Gastrocnemius medialis (tissue), 4 donors: ENCODE measurements around the gene NUBP2. TPM values are rescaled to one million over a fixed set of nuclear protein-coding genes. Genes with fewer than 3 reads are reported as not detected.

Experiments used
- ATAC-seq, 2 donors: fragments of 150-250 bp; one replicate each; pipeline ENCODE4 v1.9.1; 2016
- DNase-seq, 2 donors: peaks; one replicate each; pipeline ENCODE4 v3.0.0-alpha.2; 2019
- H3K27ac ChIP-seq, 4 donors: fragments of 200-600 bp; sonication (generic); 1 replicate in 1 of 4; 2 replicates in 3 of 4; pipeline ENCODE4 v1.5.1; 2016 to 2018; ENCODE audit warnings: mild to moderate bottlenecking in 2 of 4, moderate library complexity in 1 of 4
- H3K27me3 ChIP-seq, 3 donors: fragments of 200-600 bp; sonication (generic) in 2 of 3; 1 replicate in 1 of 3; 2 replicates in 2 of 3; pipeline versions ENCODE4 v1.5.1 to v1.6.0; 2016 to 2019; ENCODE audit warnings: mild to moderate bottlenecking in 1 of 3, moderate library complexity in 1 of 3
- H3K36me3 ChIP-seq, 2 donors: fragments of 200-600 bp; sonication (generic) in 1 of 2; one replicate each; pipeline ENCODE4 v1.5.1; 2017 to 2018
- H3K4me1 ChIP-seq, 2 donors: fragments of 200-600 bp; sonication (generic) in 1 of 2; one replicate each; pipeline ENCODE4 v1.5.1; 2016 to 2017; ENCODE audit warnings: mild to moderate bottlenecking in 2 of 2
- H3K4me3 ChIP-seq, 4 donors: fragments of 200-600 bp; sonication (generic) in 3 of 4; 1 replicate in 1 of 4; 2 replicates in 3 of 4; pipeline ENCODE4 v1.5.1; 2016 to 2019; ENCODE audit warnings: mild to moderate bottlenecking in 2 of 4
- H3K9me3 ChIP-seq, 3 donors: fragments of 200-600 bp; sonication (generic) in 2 of 3; 1 replicate in 1 of 3; 2 replicates in 2 of 3; pipeline ENCODE4 v1.5.1; 2016 to 2019
- CTCF ChIP-seq, 5 experiments: fragments of 450-650 bp in 3 of 5; fragments of 200-600 bp in 2 of 5; sonication (generic) in 2 of 5; IDR thresholded peaks in 4 of 5; conservative IDR thresholded peaks in 1 of 5; 1 replicate in 4 of 5; 2 replicates in 1 of 5; pipeline ENCODE4 v1.5.1; 2016 to 2019; ENCODE audit warnings: antibody characterized with exemption in 5 of 5, mild to moderate bottlenecking in 3 of 5, moderate library complexity in 3 of 5
- POLR2A ChIP-seq, 2 donors: fragments of 450-650 bp; IDR thresholded peaks; one replicate each; pipeline ENCODE4 v1.6.1; 2017; ENCODE audit warnings: antibody characterized with exemption in 2 of 2, mild to moderate bottlenecking in 2 of 2, moderate library complexity in 2 of 2
- in situ Hi-C, 4 donors: fragments of 200-750 bp; cut with MboI; loops; one replicate each; pipeline versions ENCODE4 v1.15.0 to v1.8.0; 2017; ENCODE audit warnings: low sequenced_read_pairs in 4 of 4
- intact Hi-C: fragments of 100-400 bp; cut with DNase I; formaldehyde crosslinking; loops from one replicate; pipeline ENCODE4 v1.15.1; 2023; ENCODE audit warnings: low total_unique reads
- total RNA-seq, 4 donors: library from RNA; depleted of rRNA; stranded (reverse); fragments of >200 nt; gene quantifications; one replicate each; pipeline versions ENCODE4 v1.1.0 to v1.2.3, GENCODE V29; 2016

The NUBP2 gene
- total RNA-seq, 4 donors from 2014 or later, result 77.3 to 163 (median 80.7) TPM

GRCh38 chr16:1779741-1780676 lies 2.8 kb upstream of the NUBP2 start:
- ATAC-seq, result no peak
- H3K9me3 ChIP-seq, result no peaks in the 10 kb centered on the region
- in situ Hi-C loops (no loop called here), intact Hi-C loops (loop anchor here (5.0 to 10.0 kb wide), 4 partner anchors 73 to 435 kb away; partner anchors contain the start of genes BRICD5, CRAMP1, IFT140 and MAPK8IP3)
- peak overlapping the region; percentile 7 to 92 (median 50) for H3K27ac ChIP-seq
- TF ChIP-seq POLR2A (IDR thresholded peaks at IDR 0.05) (no peak), CTCF (IDR thresholded peaks at IDR 0.05 in 4 of 5, conservative IDR thresholded peaks at IDR 0.05 in 1 of 5) (no peak)
- no peaks in the 10 kb centered on the region for H3K27me3 ChIP-seq
- no peak for DNase-seq
- peaks cover 30 to 34% of the 10 kb centered on the region in 2 donors for H3K4me1 ChIP-seq
- H3K4me3 ChIP-seq, result no peak overlapping the region
- H3K36me3 ChIP-seq, result peaks cover 0 to 38% of the 10 kb centered on the region in 2 donors

- H3K9me3 ChIP-seq, result no peaks in the 10 kb centered on the region
- ATAC-seq (no peak), DNase-seq (no peak)
- peak overlapping the region in 3 of 4 donors; percentile 61 to 93 (median 74) for H3K4me3 ChIP-seq
- intact Hi-C loops, result loop anchor here (5.0 kb wide), 3 partner anchors 73 to 168 kb away; partner anchors contain the start of genes CRAMP1, IFT140 and MAPK8IP3
- peaks cover 0 to 35% of the 10 kb centered on the region in 2 donors for H3K36me3 ChIP-seq
- in situ Hi-C loops, result no loop called here
- no peaks in the 10 kb centered on the region for H3K27me3 ChIP-seq
- peaks cover 30 to 38% of the 10 kb centered on the region in 2 donors for H3K4me1 ChIP-seq
- H3K27ac ChIP-seq, result peak overlapping the region in 3 of 4 donors; percentile 7 to 92 (median 90)
- no peak for TF ChIP-seq CTCF (IDR thresholded peaks at IDR 0.05 in 4 of 5, conservative IDR thresholded peaks at IDR 0.05 in 1 of 5)
- no peak for TF ChIP-seq POLR2A (IDR thresholded peaks at IDR 0.05)
Observed at GRCh38 chr16:1780677-1781072, 2.1 kb upstream of the NUBP2 start.

- DNase-seq (no peak), ATAC-seq (no peak)
- H3K27ac ChIP-seq, result peak overlapping the region; percentile 77 to 92 (median 84)
- peaks cover 0 to 37% of the 10 kb centered on the region in 2 donors for H3K36me3 ChIP-seq
- H3K4me1 ChIP-seq, result peaks cover 30 to 38% of the 10 kb centered on the region in 2 donors
- intact Hi-C loops (loop anchor here (5.0 kb wide), 3 partner anchors 74 to 169 kb away; partner anchors contain the start of genes CRAMP1, IFT140 and MAPK8IP3), in situ Hi-C loops (no loop called here)
- no peak for TF ChIP-seq POLR2A (IDR thresholded peaks at IDR 0.05)
- no peak for TF ChIP-seq CTCF (IDR thresholded peaks at IDR 0.05 in 4 of 5, conservative IDR thresholded peaks at IDR 0.05 in 1 of 5)
- H3K9me3 ChIP-seq, result no peaks in the 10 kb centered on the region
- H3K27me3 ChIP-seq, result no peaks in the 10 kb centered on the region
- H3K4me3 ChIP-seq, result peak overlapping the region; percentile 61 to 93 (median 78)
Observed at GRCh38 chr16:1781254-1781653, 1.5 kb upstream of the NUBP2 start.

GRCh38 chr16:1781758-1782407 lies 877 bp upstream of the NUBP2 start:
- peak overlapping the region; percentile 61 to 93 (median 78) for H3K4me3 ChIP-seq
- no peaks in the 10 kb centered on the region for H3K9me3 ChIP-seq
- ATAC-seq (peak; percentile 24), DNase-seq (no peak)
- intact Hi-C loops, result loop anchor here (1.0 to 5.0 kb wide), 6 partner anchors 9 to 362 kb away; partner anchors contain the start of genes CRAMP1, FAHD1, HAGH and IFT140
- peaks cover 0 to 38% of the 10 kb centered on the region in 2 donors for H3K36me3 ChIP-seq
- TF ChIP-seq CTCF (IDR thresholded peaks at IDR 0.05 in 4 of 5, conservative IDR thresholded peaks at IDR 0.05 in 1 of 5) (peak in 1 of 5 experiments; percentile 12), POLR2A (IDR thresholded peaks at IDR 0.05) (no peak)
- in situ Hi-C loops, result no loop called here
- H3K27ac ChIP-seq, result peak overlapping the region; percentile 77 to 92 (median 84)
- peaks cover 30 to 38% of the 10 kb centered on the region in 2 donors for H3K4me1 ChIP-seq
- no peaks in the 10 kb centered on the region for H3K27me3 ChIP-seq
